Measurements from ENCODE around the gene KREMEN1.

KREMEN1 gene

DNA sequence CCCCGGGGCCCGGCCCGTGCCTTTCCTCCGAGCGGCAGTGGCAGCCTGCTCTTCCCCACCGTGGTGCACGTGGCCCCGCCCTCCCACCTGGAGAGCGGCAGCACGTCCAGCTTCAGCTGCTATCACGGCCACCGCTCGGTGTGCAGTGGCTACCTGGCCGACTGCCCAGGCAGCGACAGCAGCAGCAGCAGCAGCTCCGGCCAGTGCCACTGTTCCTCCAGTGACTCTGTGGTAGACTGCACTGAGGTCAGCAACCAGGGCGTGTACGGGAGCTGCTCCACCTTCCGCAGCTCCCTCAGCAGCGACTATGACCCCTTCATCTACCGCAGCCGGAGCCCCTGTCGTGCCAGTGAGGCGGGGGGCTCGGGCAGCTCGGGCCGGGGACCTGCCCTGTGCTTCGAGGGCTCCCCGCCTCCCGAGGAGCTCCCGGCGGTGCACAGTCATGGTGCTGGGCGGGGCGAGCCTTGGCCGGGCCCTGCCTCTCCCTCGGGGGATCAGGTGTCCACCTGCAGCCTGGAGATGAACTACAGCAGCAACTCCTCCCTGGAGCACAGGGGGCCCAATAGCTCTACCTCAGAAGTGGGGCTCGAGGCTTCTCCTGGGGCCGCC, 23.1 kb upstream of the KREMEN1 start:
- no peak for DNase-seq

DNA sequence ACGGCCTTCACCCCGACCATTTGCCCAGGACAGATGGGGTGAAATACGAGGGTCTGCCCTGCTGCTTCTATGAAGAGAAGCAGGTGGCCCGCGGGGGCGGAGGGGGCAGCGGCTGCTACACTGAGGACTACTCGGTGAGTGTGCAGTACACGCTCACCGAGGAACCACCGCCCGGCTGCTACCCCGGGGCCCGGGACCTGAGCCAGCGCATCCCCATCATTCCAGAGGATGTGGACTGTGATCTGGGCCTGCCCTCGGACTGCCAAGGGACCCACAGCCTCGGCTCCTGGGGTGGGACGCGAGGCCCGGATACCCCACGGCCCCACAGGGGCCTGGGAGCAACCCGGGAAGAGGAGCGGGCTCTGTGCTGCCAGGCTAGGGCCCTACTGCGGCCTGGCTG, 22.4 kb upstream of the KREMEN1 start:
- DNase-seq: no peak

DNA sequence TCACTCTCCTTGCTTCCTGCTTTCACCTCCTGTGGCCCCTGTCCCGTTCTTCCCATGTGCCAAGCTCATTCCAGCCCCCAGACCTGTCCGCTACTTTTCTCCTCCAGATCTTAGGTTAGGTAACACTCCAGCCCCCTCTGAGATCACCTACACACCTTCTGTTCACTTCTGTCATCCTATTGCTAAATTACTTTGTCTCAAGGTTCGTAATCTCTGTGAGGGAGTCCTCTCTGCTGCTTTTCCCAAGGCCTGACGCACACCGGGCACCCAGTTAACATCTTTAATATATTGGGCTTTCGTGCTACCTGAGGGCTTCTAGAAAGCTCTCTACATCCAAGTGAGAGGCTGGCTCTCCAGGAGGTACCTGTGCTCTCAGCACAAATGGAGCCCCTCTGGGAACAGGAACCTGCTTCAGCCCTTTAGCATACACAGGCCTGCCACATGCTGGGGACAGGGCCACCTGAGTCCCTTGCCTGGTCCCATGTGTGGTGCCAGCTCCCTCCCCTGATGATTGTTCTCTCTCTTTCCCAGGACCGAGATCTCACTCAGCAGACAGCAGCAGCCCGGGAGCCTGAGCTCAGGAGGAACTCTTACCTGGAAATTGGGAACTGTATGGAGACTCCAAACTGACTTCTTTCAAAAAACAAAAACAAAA, 19.7 kb upstream of the KREMEN1 start:
- no peak for DNase-seq

DNA sequence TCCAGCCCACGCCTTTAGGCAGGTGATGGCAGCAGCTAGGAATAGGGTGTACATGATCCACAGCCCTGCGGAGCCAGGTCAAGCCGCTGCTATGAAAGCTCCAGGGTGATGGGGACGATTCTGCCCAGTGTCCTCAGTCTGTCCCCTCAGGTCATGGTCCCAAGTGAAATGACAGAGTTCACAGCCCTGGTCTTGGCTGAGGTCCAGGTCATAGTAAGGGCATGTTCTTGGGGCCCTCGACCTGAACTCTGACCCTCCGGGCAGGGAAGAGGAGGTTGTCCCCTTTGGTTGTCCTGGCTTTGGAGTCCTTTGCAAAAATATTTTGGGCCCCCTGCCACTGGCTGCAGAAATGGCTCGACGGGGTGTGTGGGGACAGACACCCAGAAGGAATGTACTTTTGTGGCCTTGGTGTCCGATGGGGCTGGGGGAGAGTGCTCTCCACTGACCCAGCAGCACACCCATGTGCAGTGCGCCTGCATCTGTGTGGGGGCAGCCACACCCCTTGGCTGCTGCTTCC, 18.5 kb upstream of the KREMEN1 start:
- DNase-seq: no peak

DNA sequence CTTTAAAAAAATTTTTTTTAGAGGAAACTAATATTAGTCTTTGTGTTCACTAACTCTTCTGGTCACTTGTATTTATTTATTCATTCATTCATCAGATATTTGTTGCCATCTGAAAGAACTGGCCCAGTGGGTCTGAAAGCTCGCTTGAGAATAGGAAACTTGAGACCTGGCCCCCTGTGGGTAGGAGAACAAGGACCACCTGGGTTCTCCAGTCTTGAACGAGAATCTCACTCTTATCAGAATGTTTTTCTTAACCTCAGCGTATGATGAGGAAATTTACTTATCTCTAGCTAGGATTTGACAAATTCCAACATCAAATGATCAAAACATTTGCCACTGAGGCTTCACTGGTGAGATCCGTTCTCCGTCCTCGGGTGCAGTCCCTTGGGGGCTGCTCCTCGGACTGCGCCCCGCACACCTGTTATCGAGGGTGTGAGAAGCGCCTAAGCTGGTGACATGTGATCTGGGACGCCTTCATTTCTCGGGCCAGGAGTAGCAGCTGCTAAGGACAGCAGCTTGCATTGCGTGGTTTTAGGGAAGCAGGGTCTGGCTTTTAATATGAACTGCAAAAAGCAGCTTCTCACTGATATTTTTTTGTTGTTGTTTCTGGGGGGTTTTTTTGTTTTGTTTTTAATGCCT, 17.5 kb upstream of the KREMEN1 start:
- DNase-seq: no peak

DNA sequence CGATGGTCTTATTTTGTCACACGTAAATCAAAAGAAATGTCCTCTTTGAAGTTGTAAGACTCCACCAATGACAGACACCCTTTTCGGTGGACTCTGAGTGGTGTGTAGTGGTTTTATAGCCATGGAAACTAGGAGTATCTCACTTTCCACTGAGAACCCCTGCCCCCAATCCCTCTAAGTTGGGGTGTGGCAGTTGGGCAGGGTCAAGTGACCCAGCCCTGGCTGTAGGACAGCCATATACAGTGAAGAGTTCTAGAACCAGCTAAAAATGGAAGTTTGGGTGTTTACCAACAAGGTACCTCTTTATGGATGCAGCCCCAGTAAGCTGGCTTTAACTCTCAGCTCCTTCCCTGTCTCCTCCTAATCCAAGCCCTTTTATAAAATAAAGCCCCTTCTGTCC, 16.4 kb upstream of the KREMEN1 start:
- no peak for DNase-seq

DNA sequence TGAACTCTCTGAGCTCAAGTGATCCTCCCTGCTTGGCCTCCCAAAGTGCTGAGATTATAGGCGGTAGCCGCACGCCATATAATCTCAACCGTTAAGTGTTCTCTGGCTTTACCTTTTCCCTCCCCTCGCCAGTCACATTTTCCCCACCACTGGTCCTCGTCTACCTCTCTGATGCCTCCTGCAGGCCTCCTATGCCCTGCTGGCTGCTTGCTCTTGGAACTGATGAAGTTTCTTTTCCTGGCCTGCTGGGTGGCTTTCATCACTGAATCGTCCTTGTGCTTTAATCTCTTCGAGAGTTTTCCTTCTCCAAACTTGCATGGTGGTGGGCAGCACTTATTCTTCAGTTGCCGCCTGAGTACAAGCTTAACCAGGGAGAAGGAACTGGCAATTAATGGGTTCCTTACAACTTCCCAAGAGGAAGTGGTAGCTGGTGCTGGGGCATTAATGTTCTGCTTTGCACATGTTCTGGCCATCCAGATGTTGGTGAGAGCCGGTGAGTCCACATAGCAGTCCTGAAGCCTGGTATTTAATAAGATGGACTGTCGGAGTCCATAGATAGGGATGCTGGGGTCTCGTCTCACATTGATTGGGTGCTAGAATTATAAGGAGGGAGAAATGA, 12.5 kb upstream of the KREMEN1 start:
- DNase-seq: no peak

DNA sequence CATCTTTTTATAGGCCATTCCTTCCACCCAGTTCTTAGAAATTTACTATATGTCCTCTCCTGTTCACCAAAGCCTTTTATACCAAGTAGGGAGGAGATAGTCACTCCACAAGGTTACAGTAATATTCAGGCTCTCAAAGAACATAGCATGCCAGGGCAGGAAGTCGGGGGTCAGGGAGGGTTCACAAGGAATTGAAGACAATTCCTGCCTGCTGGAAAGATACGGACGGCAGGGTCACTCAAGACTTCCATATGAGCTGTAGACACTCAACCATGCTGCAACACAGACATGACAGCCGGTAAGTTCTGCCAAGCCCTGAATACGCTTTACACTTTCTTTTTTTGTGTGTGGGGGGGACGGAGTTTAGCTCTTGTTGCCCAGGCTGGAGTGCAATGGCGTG, 11.9 kb upstream of the KREMEN1 start:
- DNase-seq: no peak

DNA sequence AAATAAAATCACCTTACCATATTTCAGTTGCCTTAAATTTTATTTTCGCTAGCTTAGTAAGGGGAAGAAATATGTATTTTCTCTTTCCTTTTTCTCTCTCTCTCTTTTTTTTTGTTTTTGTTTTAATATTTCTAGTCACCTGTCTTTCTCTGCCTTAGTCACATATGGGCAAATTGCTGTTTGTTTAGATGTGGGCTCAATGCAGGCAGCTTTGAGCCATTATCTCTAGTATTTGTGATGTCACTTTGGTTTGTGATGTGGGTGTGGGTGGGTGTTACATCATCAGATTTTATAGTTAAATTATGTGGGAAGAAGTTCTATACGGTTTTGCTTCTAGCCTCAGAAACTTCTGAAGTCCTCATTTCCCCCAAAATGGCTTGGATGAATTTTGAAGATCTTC, 11.1 kb upstream of the KREMEN1 start, which contains the start of gene C22orf31:
Gene C22orf31, minus strand, starts transcription at position 59 of the 400 bp plus-strand sequence. Its CDS starts 39 bp downstream, at position 20.
- DNase-seq: no peak

DNA sequence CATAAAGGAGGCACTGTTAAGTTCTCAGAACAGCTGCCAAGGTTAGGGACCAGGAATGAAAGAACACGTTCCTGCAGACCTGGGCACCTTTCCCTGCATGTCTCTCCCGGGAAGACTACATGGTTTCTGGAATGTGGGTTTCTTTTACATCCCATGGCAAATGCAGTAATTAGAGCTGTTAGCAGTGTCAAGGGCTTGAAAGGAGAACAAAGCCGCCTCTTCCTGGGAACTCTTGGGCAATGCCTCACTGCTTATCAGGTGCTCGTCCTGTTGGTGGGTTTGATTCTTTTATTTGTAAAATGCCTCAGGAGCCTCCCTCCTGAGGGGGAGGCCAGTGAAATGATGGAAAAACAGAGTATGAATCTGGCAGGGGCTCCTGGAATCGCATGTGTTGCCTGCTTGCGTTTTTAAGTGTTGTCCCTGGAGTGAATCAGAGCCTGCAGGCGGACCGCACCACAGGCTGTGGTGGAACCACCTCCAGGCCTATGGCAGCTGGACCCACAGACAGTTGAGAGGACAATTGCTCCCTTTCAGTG, 10.5 kb upstream of the KREMEN1 start:
- no peak for DNase-seq

DNA sequence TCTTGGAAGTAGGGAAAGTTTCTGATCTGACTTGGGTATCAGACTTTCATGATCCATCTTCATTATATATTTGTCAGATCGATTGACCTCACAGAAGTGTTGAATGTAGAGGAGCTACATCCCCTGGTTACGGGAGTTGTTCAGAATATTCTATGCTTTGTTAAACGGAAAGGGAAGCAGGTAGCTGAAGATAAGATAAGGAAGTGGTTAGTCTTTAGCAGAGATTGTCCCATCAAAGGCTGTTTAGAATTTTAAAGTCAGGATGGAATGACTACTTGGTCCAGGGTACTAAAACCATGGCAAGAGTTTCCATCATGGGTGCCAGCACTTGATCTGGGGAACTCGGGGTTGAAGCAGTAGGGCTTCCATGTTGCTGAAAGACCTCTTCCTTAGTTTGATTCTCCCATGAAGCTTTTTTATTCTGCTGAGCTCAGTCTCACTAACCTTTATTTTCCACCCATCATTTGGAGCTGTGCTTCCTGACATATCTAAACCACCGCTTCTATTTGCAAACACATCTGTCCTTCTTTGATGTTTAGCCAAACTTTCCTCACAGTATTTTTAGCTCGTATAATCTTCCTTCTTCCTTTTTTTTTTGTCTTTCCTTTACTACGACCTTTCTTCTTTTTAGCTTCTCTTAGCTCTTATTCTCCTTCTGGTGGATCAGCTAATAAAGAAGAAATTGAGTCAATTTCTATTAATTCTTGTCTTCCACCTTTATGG, 7.2 kb upstream of the KREMEN1 start:
- DNase-seq: no peak

DNA sequence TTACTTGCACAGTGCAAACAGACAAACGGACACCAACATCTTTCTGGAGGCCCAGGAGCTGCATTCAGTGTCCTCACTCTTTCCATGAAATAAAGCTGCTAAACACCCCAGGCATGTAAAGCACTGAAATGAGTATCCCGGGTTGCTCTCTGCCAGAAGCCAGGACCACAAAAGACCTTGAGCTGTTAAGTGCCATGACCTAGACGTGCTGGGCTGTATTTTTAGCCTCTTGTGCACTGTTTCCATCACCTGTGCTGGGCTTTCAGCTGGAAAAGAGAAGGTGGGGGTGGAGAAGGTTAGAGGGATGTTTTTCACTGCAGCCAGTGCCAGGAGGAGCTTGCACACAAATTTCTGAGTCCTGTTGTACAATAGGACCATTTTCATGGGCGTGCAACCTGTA, 3.4 kb upstream of the KREMEN1 start:
- no peak for DNase-seq

DNA sequence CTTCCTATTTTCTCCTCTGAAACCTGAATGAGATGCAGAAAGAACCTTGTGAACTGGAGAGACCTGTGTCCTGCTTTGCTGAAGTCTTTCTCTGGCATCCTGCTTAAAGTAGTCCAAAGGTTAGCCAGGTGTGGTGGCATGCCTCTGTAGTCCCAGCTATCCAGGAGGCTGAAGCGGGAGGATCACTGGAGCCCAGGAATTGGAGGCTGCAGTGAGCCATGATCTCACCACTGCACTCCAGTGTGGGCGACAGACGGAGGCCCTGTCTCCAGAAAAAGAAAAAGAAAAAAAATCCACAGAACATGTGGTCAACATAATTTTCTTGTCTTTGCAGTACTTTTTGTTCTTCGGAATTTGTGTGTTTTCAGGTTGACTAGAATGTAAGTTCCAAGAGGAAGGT, 2.3 kb upstream of the KREMEN1 start:
- no peak for DNase-seq

DNA sequence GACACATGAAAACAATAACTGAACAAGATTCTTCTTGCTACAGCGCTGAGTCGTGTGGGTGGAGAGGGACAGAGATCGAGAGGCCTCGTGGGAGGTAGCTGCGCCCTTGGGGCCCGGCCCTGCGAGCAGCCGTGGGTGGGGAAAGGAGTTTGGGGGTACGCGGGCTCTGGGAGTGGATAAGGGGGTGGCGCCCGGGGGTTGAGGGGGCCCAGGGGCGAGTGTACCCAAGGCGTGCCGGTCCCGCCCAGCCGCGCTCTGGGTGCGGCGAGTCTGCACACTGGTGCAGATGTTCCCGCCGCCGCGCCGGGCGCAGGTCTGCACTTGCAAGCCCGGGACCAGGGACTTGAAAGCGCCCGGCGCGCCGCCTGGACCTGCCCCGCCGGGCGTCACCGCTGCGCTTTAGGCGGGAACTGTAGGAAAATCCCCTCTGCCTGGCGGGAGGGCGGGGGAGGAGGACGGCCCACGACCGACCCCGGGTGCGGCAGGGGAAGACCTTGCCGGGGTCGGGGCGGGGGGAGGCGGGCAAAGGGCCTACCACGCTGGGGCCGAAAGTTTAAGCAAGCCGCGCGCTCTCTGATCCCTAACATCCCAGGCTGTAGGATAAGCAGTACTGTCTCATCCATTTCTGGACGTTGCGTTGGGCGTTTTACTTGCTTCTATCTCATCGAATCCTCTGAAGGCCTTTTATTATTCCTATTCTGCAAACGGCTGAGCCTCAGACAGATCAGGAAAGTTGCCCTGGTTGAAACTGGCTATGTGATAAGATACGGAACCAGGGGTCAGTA, 1.4 kb upstream of the KREMEN1 start:
- no peak for DNase-seq

DNA sequence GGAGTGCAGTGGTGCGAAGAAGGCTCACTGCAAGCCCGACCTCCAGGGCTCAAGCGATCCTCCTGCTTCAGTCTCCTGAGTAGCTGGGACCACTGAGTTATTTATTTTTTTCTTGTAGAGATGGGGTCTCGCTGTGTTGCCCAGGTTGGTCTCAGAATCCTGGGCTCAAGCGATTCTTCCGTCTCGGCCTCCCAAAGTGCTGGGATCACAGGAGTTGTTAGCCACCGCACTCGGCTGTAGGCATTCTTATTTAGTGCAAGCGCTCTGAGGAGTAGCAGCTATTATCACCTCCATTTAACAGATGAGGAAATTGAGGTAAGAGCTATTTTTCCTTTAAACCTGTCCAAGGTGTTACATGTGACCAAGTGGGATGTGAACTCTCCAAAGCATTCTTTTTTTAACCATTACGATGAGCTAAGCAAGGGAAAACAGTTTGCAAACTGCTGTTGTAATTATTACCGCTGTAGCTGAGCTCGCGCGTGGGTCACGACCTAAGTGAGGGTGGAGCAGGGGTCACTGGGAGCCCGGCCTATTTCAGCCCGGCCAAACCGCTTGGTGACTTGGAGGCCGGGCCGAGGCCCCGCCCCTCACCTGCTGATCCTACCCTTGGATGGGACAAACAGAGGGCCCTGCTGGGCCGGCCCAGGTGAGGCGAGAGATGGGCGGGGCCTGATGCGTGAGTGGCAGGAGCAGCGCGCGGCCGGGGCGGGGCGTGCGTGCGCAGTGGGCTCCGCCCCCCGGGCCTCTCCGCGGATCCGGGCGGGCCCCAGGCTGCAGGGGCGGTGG, 449 bp upstream of the KREMEN1 start:
- DNase-seq: peak; percentile 84

DNA sequence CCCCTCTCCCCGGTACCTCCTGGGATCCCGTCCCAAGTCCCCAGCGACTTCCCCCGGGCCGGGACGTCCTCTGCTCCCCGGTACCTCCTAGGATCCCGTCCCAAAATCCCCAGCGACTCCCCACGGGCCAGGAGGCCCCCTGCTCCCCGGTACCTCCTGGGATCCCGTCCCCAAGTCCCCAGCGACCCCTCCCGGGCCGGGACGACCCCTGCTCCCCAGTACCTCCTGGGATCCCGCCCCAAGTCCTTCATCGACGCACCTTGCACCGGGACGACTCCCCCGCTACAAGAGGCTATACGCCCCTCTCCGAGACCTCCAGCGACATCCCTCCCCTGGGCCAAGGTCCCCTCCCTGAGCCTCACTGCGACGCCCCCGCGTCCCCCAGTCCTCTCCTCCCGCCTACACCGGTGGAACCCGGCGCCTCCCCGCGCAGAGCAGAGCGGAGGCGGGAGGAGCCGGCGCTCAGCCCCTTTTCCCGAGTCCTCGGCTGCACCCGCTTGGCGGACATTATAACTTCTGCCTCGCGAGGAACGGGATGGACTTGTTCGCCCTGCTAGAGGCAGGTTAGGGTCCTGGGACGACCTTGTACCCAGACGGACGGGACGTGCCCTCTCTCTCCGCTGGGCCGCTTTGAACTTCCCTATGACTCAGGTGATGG, 912 bp downstream of the KREMEN1 start:
- no peak for DNase-seq

DNA sequence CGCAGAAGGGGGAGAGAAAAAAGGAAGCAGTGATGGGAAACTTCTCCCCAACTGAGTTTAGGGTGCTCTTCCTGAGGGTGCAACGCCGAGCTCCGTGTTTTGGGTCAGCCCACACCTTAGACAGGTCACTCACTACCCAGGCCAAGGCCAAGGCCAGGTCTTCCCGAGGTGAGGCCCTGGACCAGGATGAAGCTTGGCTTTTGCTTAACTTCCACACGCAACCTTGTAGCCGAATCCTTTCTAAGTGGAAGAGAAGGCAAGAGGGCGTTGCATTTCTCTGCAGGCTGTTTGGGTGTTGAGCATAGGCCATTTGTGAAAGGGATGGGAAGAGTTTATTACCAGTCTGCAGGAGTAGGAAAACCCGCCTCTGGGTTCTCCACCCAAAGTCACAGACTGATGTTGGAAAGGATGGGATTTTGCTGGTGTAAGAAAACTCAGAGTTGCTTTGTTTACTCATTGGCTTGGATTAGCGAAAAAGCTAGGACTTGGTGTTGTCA, 1.5 kb downstream of the KREMEN1 start:
- no peak for DNase-seq

DNA sequence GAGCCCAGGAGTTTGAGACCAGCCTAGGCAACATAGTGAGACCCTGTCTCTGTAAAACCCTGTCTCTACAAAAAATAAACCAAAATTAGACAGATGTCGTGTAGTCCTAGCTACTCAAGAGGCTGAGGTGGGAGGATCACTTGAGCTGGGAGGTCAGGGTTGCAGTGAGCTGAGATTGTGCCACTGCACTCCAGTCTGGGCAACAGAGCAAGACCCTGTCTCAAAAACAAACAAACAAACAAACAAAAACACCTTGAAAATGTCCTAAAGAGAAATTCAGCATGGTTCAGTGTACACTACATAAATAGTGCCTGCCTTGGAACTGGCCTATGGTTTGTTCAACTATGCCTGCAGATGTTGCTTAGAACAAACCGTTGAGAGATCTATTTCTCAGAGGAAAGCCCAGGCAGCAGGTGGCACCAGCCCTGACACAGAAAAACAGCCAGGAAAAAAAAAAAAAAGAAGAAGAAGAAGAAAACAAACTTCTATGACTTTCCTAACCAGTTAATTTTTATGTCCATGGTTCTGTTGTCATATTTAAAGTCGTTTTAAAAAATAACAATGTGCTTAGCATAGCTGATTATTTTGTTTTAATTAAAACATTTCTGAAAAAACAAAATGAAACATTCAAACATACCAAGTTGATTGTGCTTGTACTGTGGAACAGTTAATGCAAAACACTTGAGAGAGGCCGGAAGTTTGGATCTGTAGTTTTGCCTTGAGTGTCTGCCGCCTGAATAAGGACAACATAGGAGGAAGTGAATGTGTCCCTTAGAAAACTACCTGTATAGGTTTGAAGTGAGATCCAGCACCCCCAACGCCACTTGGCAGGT, 5.4 kb downstream of the KREMEN1 start:
- DNase-seq: no peak

DNA sequence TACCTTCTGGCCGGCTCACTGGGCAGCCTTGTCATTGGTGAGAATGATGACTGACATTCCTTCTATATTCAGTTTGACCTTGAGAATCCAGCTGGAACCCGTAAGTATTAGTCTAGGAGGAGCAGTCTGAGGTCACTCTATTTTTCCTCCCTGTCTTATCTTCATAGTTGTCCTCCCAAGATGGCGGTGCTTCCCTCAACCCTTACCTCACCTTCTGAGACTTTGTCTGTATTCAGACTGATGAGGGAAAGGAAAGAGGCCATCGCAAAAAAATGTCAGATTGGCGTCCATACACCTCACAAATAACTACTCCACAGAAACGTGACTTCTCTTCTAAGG, 6.0 kb downstream of the KREMEN1 start:
- no peak for DNase-seq
